HepG2 (cell line): Measurements from ENCODE around the gene LRRC63. TPM values are rescaled to one million over a fixed set of nuclear protein-coding genes. Genes with fewer than 3 reads are reported as not detected.

ENCODE experiments used
- ATAC-seq: fragments of 200-7000 bp; cut with Tn5 transposase; 3 replicates; pipeline ENCODE4 v1.9.1; 2020; ENCODE audit warnings: mild to moderate bottlenecking, moderate library complexity
- BruUV-seq: library from RNA; stranded (reverse); fragments of 400-500 nt; replicated peaks from 2 replicates; lab custom pipeline; 2021; lab: Mats Ljungman, UMichigan
- CTCF ChIA-PET: fragments of 300-600 bp; formaldehyde crosslinking; extraction: SDS; loops from one replicate; lab custom pipeline; 2021; ENCODE audit warnings: low total read pairs, inconsistent platforms, low intra/inter-chr PET ratio; lab: Yijun Ruan, JAX
- POLR2A ChIA-PET: fragments of 350-600 bp; sonication (Branson Sonifier 250); formaldehyde crosslinking; loops from one replicate; lab custom pipeline; 2020; ENCODE audit warnings: antibody characterized with exemption, inconsistent platforms; lab: Yijun Ruan, JAX
- DNase-seq: peaks from one replicate; pipeline ENCODE4 v3.0.0-alpha.2; 2015; ENCODE audit warnings: low spot score
- FAIRE-seq: peaks from 3 replicates; lab custom pipeline; 2011; peaks lifted over from hg19 to GRCh38; lab: Jason Lieb, UNC
- H2AFZ ChIP-seq: one replicate; pipeline ENCODE4 v1.6.1; 2011; ENCODE audit warnings: low read length, inconsistent platforms
- H3K27ac ChIP-seq: fragments of 300-600 bp; 3 replicates; pipeline ENCODE4 v1.8.0; 2011; ENCODE audit warnings: mixed run types, mild to moderate bottlenecking, mixed read lengths, low read length, inconsistent platforms; ENCODE audit not compliant: insufficient read depth; ENCODE audit errors: extremely low read length
- H3K27me3 ChIP-seq, 2 experiments: fragments of 200-600 bp in 1 of 2; 2 replicates in 1 of 2; 3 replicates in 1 of 2; pipeline versions ENCODE4 v1.6.0 to v1.8.0; 2011; ENCODE audit warnings: low read length in 2 of 2, mild to moderate bottlenecking in 2 of 2, moderate library complexity in 2 of 2, inconsistent platforms in 1 of 2; ENCODE audit not compliant: insufficient read depth in 2 of 2, control insufficient read depth in 1 of 2
- H3K36me3 ChIP-seq, 2 experiments: fragments of 200-600 bp in 1 of 2; replicated peaks in 1 of 2; 2 replicates in 1 of 2; 3 replicates in 1 of 2; pipeline versions ENCODE4 v1.5.1 to v1.8.0; 2011; ENCODE audit warnings: low read length in 2 of 2, inconsistent platforms in 1 of 2; ENCODE audit not compliant: insufficient read depth in 2 of 2, control insufficient read depth in 1 of 2
- H3K4me1 ChIP-seq: 2 replicates; pipeline ENCODE4 v1.5.1; 2012; ENCODE audit warnings: low read length, inconsistent platforms; ENCODE audit not compliant: insufficient read depth
- H3K4me2 ChIP-seq: 2 replicates; pipeline ENCODE4 v1.6.0; 2011; ENCODE audit warnings: low read depth, low read length, inconsistent platforms
- H3K4me3 ChIP-seq, 3 experiments: fragments of 200-600 bp in 1 of 3; sonication (generic), shearing (Covaris generic) in 1 of 3; replicated peaks in 1 of 3; 2 replicates each; pipeline ENCODE4 v1.5.1; 2011 to 2016; ENCODE audit warnings: low read length in 3 of 3, inconsistent platforms in 2 of 3, low read depth in 2 of 3, mild to moderate bottlenecking in 2 of 3, control low read depth in 1 of 3, mixed read lengths in 1 of 3; ENCODE audit not compliant: insufficient read depth in 1 of 3
- H3K79me2 ChIP-seq: one replicate; pipeline ENCODE4 v1.6.1; 2011; ENCODE audit warnings: low read length, inconsistent platforms; ENCODE audit not compliant: insufficient read depth
- H3K9ac ChIP-seq: 2 replicates; pipeline ENCODE4 v1.6.0; 2011; ENCODE audit warnings: mild to moderate bottlenecking, low read depth, low read length, inconsistent platforms; ENCODE audit not compliant: insufficient read depth
- H3K9me3 ChIP-seq: 2 replicates; pipeline ENCODE4 v1.5.1; 2012; ENCODE audit warnings: mild to moderate bottlenecking, low read length
- H4K20me1 ChIP-seq: 2 replicates; pipeline ENCODE4 v1.6.0; 2011; ENCODE audit warnings: inconsistent platforms, mild to moderate bottlenecking, low read length, moderate library complexity; ENCODE audit not compliant: insufficient read depth
- ATRX ChIP-seq: sonication (generic); formaldehyde crosslinking; IDR thresholded peaks from 2 replicates; pipeline ENCODE4 v1.4.0; 2020; ENCODE audit warnings: missing genetic modification reagents, borderline replicate concordance
- GLI4 ChIP-seq: sonication (generic); formaldehyde crosslinking; IDR thresholded peaks from 2 replicates; pipeline ENCODE4 v1.5.1; 2020; ENCODE audit warnings: missing genetic modification reagents, mild to moderate bottlenecking, moderate library complexity, borderline replicate concordance
- JUND ChIP-seq: sonication (generic); formaldehyde crosslinking; IDR thresholded peaks from 2 replicates; pipeline ENCODE4 v1.8.0; 2022; ENCODE audit warnings: mild to moderate bottlenecking, missing genetic modification reagents
- KDM5B ChIP-seq: sonication (generic); formaldehyde crosslinking; IDR thresholded peaks from 2 replicates; pipeline ENCODE4 v1.4.0; 2020; ENCODE audit warnings: missing genetic modification reagents, mild to moderate bottlenecking, borderline replicate concordance
- MAFK ChIP-seq, 2 experiments: IDR thresholded peaks in 1 of 2; conservative IDR thresholded peaks in 1 of 2; 2 replicates each; pipeline ENCODE4 v1.6.1; 2011; ENCODE audit warnings: improper control_type of control experiment in 2 of 2, low read length in 2 of 2
- MIXL1 ChIP-seq: IDR thresholded peaks from 2 replicates; pipeline ENCODE4 v1.6.1; 2016
- MLX ChIP-seq: IDR thresholded peaks from 2 replicates; pipeline ENCODE4 v1.6.1; 2016
- NFE2L2 ChIP-seq: fragments of 150-350 bp; IDR thresholded peaks from 2 replicates; pipeline ENCODE4 v1.6.1; 2014; ENCODE audit warnings: low read length
- TOE1 ChIP-seq: sonication (generic); formaldehyde crosslinking; IDR thresholded peaks from 2 replicates; pipeline ENCODE4 v1.4.0; 2020; ENCODE audit warnings: mild to moderate bottlenecking, missing genetic modification reagents
- ZNF292 ChIP-seq: sonication (generic); formaldehyde crosslinking; IDR thresholded peaks from 2 replicates; pipeline ENCODE4 v1.8.1; 2022; ENCODE audit warnings: mild to moderate bottlenecking, low read depth, missing genetic modification reagents, borderline replicate concordance
- ZNF512 ChIP-seq: sonication (generic); formaldehyde crosslinking; IDR thresholded peaks from 2 replicates; pipeline ENCODE4 v1.4.0; 2020; ENCODE audit warnings: mild to moderate bottlenecking, missing genetic modification reagents
- ZNF556 ChIP-seq: sonication (generic); formaldehyde crosslinking; IDR thresholded peaks from 2 replicates; pipeline ENCODE4 v1.4.0; 2020; ENCODE audit warnings: mild to moderate bottlenecking, missing genetic modification reagents, borderline replicate concordance
- WGBS: methylation state at CpG from one replicate; pipeline ENCODE4 v1.1.6; 2017; ENCODE audit warnings: low lambda C conversion rate; 5-methylcytosine and 5-hydroxymethylcytosine counted together
- in situ Hi-C: cut with HindIII; loops from 2 replicates; pipeline ENCODE4 v1.10.0; 2017; ENCODE audit warnings: low pct_unique_long_range_greater_than_20kb; ENCODE audit not compliant: extremely low pct_ligation_motif_present
- intact Hi-C: fragments of 100-400 bp; cut with micrococcal nuclease; formaldehyde crosslinking; loops from one replicate; pipeline ENCODE4 v1.10.0; 2022; ENCODE audit not compliant: unreplicated experiment
- polyA plus RNA-seq, 8 experiments: library from polyadenylated mRNA; depleted of rRNA in 3 of 8; stranded (reverse) in 7 of 8; unstranded in 1 of 8; fragments of >200 nt; fragmentation: Illumina TruSeq in 4 of 8; extraction: Trizol in 4 of 8; gene quantifications; 2 replicates each; pipeline versions ENCODE4 v1.2.1 to v1.2.3, GENCODE V29; 2011 to 2016; ENCODE audit warnings: low read depth in 4 of 8, missing spikeins in 1 of 8, mixed read lengths in 1 of 8; ENCODE audit not compliant: insufficient read depth in 1 of 8
- total RNA-seq, 5 experiments: library from RNA; depleted of rRNA; stranded (reverse); fragments of >200 nt; fragmentation: Illumina TruSeq; extraction: Trizol; gene quantifications; 2 replicates each; pipeline ENCODE4 v1.2.3, GENCODE V29; 2016; ENCODE audit warnings: low read depth in 1 of 5
- TF ChIP-seq, protein P1 (sequence below): sonication (generic); formaldehyde crosslinking; IDR thresholded peaks from 2 replicates; pipeline ENCODE4 v1.4.0; 2020; ENCODE audit warnings: missing genetic modification reagents, borderline replicate concordance

Gene LRRC63
- total and polyA plus RNA-seq, 2 of the 13 experiments (the other 11 are each of a cell fraction or from before 2014, with no cell fraction given): not detected

- POLR2A ChIA-PET: no interaction called here
These were observed 85.2 kb downstream of the LRRC63 start for GRCh38 chr13:46296921-46297320.

More at GRCh38 chr13:46296921-46297320, 85.2 kb downstream of the LRRC63 start:
- Histone ChIP-seq H3K9ac (no peak overlapping the region), H3K27me3 (no peaks in the 10 kb centered on the region; a peak in 1 of 5 replicates), H3K4me1 (no peaks in the 10 kb centered on the region), H2AFZ (no peak overlapping the region), H3K4me2 (no peak overlapping the region), H3K27ac (no peak overlapping the region), H4K20me1 (no peaks in the 10 kb centered on the region), H3K36me3 (no peaks in the 10 kb centered on the region), H3K79me2 (no peaks in the 10 kb centered on the region), H3K4me3 (no peak overlapping the region), H3K9me3 (no peaks in the 10 kb centered on the region)
- ATAC-seq (no peak), DNase-seq (no peak), FAIRE-seq (no peak)
- BruUV-seq: no TSS peak
- in situ Hi-C loops: no loop called here
- peak; percentile 14 to 28; a peak in 2 of 4 replicates for TF ChIP-seq MAFK (conservative IDR thresholded peaks at IDR 0.05 in 1 of 2, IDR thresholded peaks at IDR 0.05 in 1 of 2; ENCODE audit: low read length in 2 of 2)
- TF ChIP-seq KDM5B (CRISPR knock-in tag): no peak
- peak; percentile 70 for TF ChIP-seq NFE2L2
- TF ChIP-seq ATRX: no peak
- no peak for TF ChIP-seq TOE1 (CRISPR knock-in tag)
- no peak for TF ChIP-seq JUND
- TF ChIP-seq, protein P1, sequence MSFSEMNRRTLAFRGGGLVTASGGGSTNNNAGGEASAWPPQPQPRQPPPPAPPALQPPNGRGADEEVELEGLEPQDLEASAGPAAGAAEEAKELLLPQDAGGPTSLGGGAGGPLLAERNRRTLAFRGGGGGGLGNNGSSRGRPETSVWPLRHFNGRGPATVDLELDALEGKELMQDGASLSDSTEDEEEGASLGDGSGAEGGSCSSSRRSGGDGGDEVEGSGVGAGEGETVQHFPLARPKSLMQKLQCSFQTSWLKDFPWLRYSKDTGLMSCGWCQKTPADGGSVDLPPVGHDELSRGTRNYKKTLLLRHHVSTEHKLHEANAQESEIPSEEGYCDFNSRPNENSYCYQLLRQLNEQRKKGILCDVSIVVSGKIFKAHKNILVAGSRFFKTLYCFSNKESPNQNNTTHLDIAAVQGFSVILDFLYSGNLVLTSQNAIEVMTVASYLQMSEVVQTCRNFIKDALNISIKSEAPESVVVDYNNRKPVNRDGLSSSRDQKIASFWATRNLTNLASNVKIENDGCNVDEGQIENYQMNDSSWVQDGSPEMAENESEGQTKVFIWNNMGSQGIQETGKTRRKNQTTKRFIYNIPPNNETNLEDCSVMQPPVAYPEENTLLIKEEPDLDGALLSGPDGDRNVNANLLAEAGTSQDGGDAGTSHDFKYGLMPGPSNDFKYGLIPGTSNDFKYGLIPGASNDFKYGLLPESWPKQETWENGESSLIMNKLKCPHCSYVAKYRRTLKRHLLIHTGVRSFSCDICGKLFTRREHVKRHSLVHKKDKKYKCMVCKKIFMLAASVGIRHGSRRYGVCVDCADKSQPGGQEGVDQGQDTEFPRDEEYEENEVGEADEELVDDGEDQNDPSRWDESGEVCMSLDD (CRISPR knock-in tag): no peak
- no peak for TF ChIP-seq MLX (CRISPR knock-in tag)
- TF ChIP-seq MIXL1 (CRISPR knock-in tag): no peak
- no peak for TF ChIP-seq GLI4 (CRISPR knock-in tag)
- TF ChIP-seq ZNF556: no peak
- TF ChIP-seq ZNF292: no peak
- no peak for TF ChIP-seq ZNF512 (CRISPR knock-in tag)
- WGBS: 20% methylated on average over 2 of the region's 3 CpGs
- CTCF ChIA-PET: no interaction called here
- intact Hi-C loops: no loop called here
